Peyer's patch (tissue), 4 donors: ENCODE results near the gene ARPP21. TPM values are rescaled to one million over a fixed set of nuclear protein-coding genes. Genes with fewer than 3 reads are reported as not detected.
A peak's percentile ranks its signal among the peaks of the same experiment; 100 is the strongest.

ENCODE experiments used
- DNase-seq, 3 donors: peaks; one replicate each; pipeline ENCODE4 v3.0.0-alpha.2; 2017 to 2019
- H3K27ac ChIP-seq, 4 donors: fragments of 200-600 bp; sonication (generic); one replicate each; pipeline ENCODE4 v1.5.1; 2016 to 2019
- H3K27me3 ChIP-seq, 2 donors: fragments of 200-600 bp; sonication (generic); one replicate each; pipeline ENCODE4 v1.5.1; 2019
- H3K36me3 ChIP-seq, 3 donors: fragments of 200-600 bp; sonication (generic); one replicate each; pipeline ENCODE4 v1.5.1; 2016 to 2019
- H3K4me1 ChIP-seq, 4 donors: fragments of 200-600 bp; sonication (generic); one replicate each; pipeline ENCODE4 v1.5.1; 2016 to 2019
- H3K4me3 ChIP-seq, 4 donors: fragments of 200-600 bp; sonication (generic); 1 replicate in 3 of 4; 2 replicates in 1 of 4; pipeline ENCODE4 v1.5.1; 2016 to 2019; ENCODE audit warnings: mild to moderate bottlenecking in 1 of 4
- H3K9me3 ChIP-seq, 4 donors: fragments of 200-600 bp; sonication (generic); one replicate each; pipeline ENCODE4 v1.5.1; 2016 to 2019; ENCODE audit warnings: mild to moderate bottlenecking in 1 of 4
- CTCF ChIP-seq, 6 experiments: fragments of 450-650 bp in 4 of 6; fragments of 200-600 bp in 2 of 6; sonication (generic) in 1 of 6; IDR thresholded peaks; one replicate each; pipeline ENCODE4 v1.5.1; 2017 to 2019; ENCODE audit warnings: antibody characterized with exemption in 6 of 6, mild to moderate bottlenecking in 3 of 6, moderate library complexity in 1 of 6
- POLR2A ChIP-seq, 2 donors: fragments of 450-650 bp; IDR thresholded peaks; one replicate each; pipeline ENCODE4 v1.5.1; 2017; ENCODE audit warnings: antibody characterized with exemption in 2 of 2, mild to moderate bottlenecking in 2 of 2, moderate library complexity in 2 of 2
- total RNA-seq, 4 donors: library from RNA; depleted of rRNA; stranded (reverse); fragments of >200 nt; gene quantifications; one replicate each; pipeline ENCODE4 v1.1.0, GENCODE V29; 2016

The ARPP21 gene
- total RNA-seq, 4 donors from 2014 or later, result 0.27 TPM; not detected in 3

GRCh38 chr3:35651426-35651825, 12.1 kb downstream of the ARPP21 start:
- Histone ChIP-seq H3K27me3 (no peaks in the 10 kb centered on the region), H3K4me3 (no peak overlapping the region), H3K9me3 (no peaks in the 10 kb centered on the region), H3K4me1 (no peaks in the 10 kb centered on the region), H3K36me3 (no peaks in the 10 kb centered on the region), H3K27ac (no peak overlapping the region)
- DNase-seq, result no peak
- TF ChIP-seq POLR2A (IDR thresholded peaks at IDR 0.05), result no peak
- TF ChIP-seq CTCF (IDR thresholded peaks at IDR 0.05), result no peak

GRCh38 chr3:35651851-35652250, 12.5 kb downstream of the ARPP21 start:
- Histone ChIP-seq H3K27ac (no peak overlapping the region), H3K9me3 (no peaks in the 10 kb centered on the region), H3K4me3 (no peak overlapping the region), H3K27me3 (no peaks in the 10 kb centered on the region), H3K4me1 (no peaks in the 10 kb centered on the region), H3K36me3 (no peaks in the 10 kb centered on the region)
- TF ChIP-seq CTCF (IDR thresholded peaks at IDR 0.05), result no peak
- TF ChIP-seq POLR2A (IDR thresholded peaks at IDR 0.05), result no peak
- DNase-seq, result no peak

GRCh38 chr3:35653347-35653746, 14.0 kb downstream of the ARPP21 start:
- Histone ChIP-seq H3K4me1 (no peaks in the 10 kb centered on the region), H3K36me3 (no peaks in the 10 kb centered on the region), H3K27ac (no peak overlapping the region), H3K27me3 (no peaks in the 10 kb centered on the region), H3K9me3 (no peaks in the 10 kb centered on the region), H3K4me3 (no peak overlapping the region)
- TF ChIP-seq POLR2A (IDR thresholded peaks at IDR 0.05) (no peak), CTCF (IDR thresholded peaks at IDR 0.05) (no peak)
- no peak for DNase-seq

GRCh38 chr3:35654476-35654875, 15.2 kb downstream of the ARPP21 start:
- no peaks in the 10 kb centered on the region for H3K27me3 ChIP-seq
- no peak for DNase-seq
- no peak overlapping the region for H3K4me3 ChIP-seq
- no peak overlapping the region for H3K27ac ChIP-seq
- TF ChIP-seq POLR2A (IDR thresholded peaks at IDR 0.05), result no peak
- TF ChIP-seq CTCF (IDR thresholded peaks at IDR 0.05), result no peak
- H3K36me3 ChIP-seq, result no peaks in the 10 kb centered on the region
- H3K9me3 ChIP-seq, result no peaks in the 10 kb centered on the region
- H3K4me1 ChIP-seq, result no peaks in the 10 kb centered on the region

GRCh38 chr3:35658686-35659085, 19.4 kb downstream of the ARPP21 start:
- Histone ChIP-seq H3K27me3 (no peaks in the 10 kb centered on the region), H3K4me1 (no peaks in the 10 kb centered on the region)
- no peak for TF ChIP-seq CTCF (IDR thresholded peaks at IDR 0.05)
- no peak for TF ChIP-seq POLR2A (IDR thresholded peaks at IDR 0.05)

GRCh38 chr3:35659768-35660167, 20.4 kb downstream of the ARPP21 start:
- H3K4me1 ChIP-seq, result no peaks in the 10 kb centered on the region
- TF ChIP-seq CTCF (IDR thresholded peaks at IDR 0.05) (peak in 4 of 6 experiments; percentile 9 to 40 (median 30)), POLR2A (IDR thresholded peaks at IDR 0.05) (no peak)
- no peak for DNase-seq
- no peak overlapping the region for H3K4me3 ChIP-seq
- no peaks in the 10 kb centered on the region for H3K9me3 ChIP-seq
- H3K27me3 ChIP-seq, result no peaks in the 10 kb centered on the region
- no peak overlapping the region for H3K27ac ChIP-seq
- H3K36me3 ChIP-seq, result no peaks in the 10 kb centered on the region

More at GRCh38 chr3:35658686-35659085, 19.4 kb downstream of the ARPP21 start:
- Histone ChIP-seq H3K36me3 (no peaks in the 10 kb centered on the region), H3K4me3 (no peak overlapping the region), H3K9me3 (no peaks in the 10 kb centered on the region), H3K27ac (no peak overlapping the region)
- no peak for DNase-seq
